Ovary (tissue), 3 donors: ENCODE results near the gene MFNG.

Experiments used
- CTCF ChIP-seq, 3 donors: fragments of 450-650 bp in 2 of 3; fragments of 200-600 bp in 1 of 3; IDR thresholded peaks; one replicate each; pipeline versions ENCODE4 v1.5.1 to v1.8.0; 2016 to 2022; ENCODE audit warnings: antibody characterized with exemption in 3 of 3, mild to moderate bottlenecking in 1 of 3
- POLR2A ChIP-seq: fragments of 450-650 bp; IDR thresholded peaks from one replicate; pipeline ENCODE4 v1.6.1; 2017; ENCODE audit warnings: antibody characterized with exemption, mild to moderate bottlenecking, moderate library complexity
- donor health status: DM: no; HTN: no; CAD: no.

- no peak for TF ChIP-seq POLR2A
- TF ChIP-seq CTCF (IDR thresholded peaks at IDR 0.05): no peak
These were observed 30.3 kb upstream of the MFNG start for GRCh38 chr22:37516456-37516855.
